SK-N-SH treated with all-trans-retinoic acid at 6 μM for 48 hours (cell line): Measurements from ENCODE around the gene IQSEC1.

Experiments
- ATAC-seq: fragments of 200-7000 bp; cut with Tn5 transposase; 3 replicates; pipeline ENCODE4 v1.9.1; 2020; ENCODE audit warnings: mild to moderate bottlenecking, moderate library complexity
- ARNTL ChIP-seq: fragments of 450-650 bp; formaldehyde crosslinking; IDR thresholded peaks from 2 replicates; pipeline ENCODE4 v1.5.0; 2020; ENCODE audit warnings: low read depth, mild to moderate bottlenecking, moderate library complexity, borderline replicate concordance
- BACH2 ChIP-seq: fragments of 250-450 bp; sonication (Bioruptor Pico); IDR thresholded peaks from 2 replicates; pipeline ENCODE4 v1.9.0; 2021; ENCODE audit warnings: mild to moderate bottlenecking, borderline replicate concordance
- CREB5 ChIP-seq: fragments of 250-450 bp; sonication (Bioruptor Pico); IDR thresholded peaks from 2 replicates; pipeline ENCODE4 v1.5.1; 2020; ENCODE audit warnings: low read depth, mild to moderate bottlenecking, moderate library complexity
- CSDC2 ChIP-seq: fragments of 250-450 bp; sonication (Bioruptor Pico); IDR thresholded peaks from 2 replicates; pipeline ENCODE4 v1.5.0; 2020; ENCODE audit warnings: mild to moderate bottlenecking, moderate library complexity
- ESRRG ChIP-seq: fragments of 250-450 bp; sonication (Bioruptor Pico); IDR thresholded peaks from 2 replicates; pipeline ENCODE4 v1.6.1; 2021; ENCODE audit warnings: mild to moderate bottlenecking
- GLIS3 ChIP-seq: fragments of 250-450 bp; sonication (Bioruptor Pico); IDR thresholded peaks from 2 replicates; pipeline ENCODE4 v1.5.0; 2020; ENCODE audit warnings: mild to moderate bottlenecking, moderate library complexity
- ISL1 ChIP-seq: fragments of 250-450 bp; sonication (Bioruptor Pico); IDR thresholded peaks from 2 replicates; pipeline ENCODE4 v2.1.2; 2022; ENCODE audit warnings: mild to moderate bottlenecking, moderate library complexity
- OSR1 ChIP-seq: fragments of 250-450 bp; sonication (Bioruptor Pico); IDR thresholded peaks from 2 replicates; pipeline ENCODE4 v1.8.0; 2022; ENCODE audit warnings: moderate library complexity, mild to moderate bottlenecking, inconsistent platforms
- PATZ1 ChIP-seq: fragments of 250-450 bp; sonication (Bioruptor Pico); IDR thresholded peaks from 2 replicates; pipeline ENCODE4 v1.8.0; 2020; ENCODE audit warnings: mild to moderate bottlenecking, moderate library complexity, borderline replicate concordance
- PPARA ChIP-seq: fragments of 250-450 bp; sonication (Bioruptor Pico); IDR thresholded peaks from 2 replicates; pipeline ENCODE4 v1.5.0; 2020; ENCODE audit warnings: mild to moderate bottlenecking, borderline replicate concordance
- RARB ChIP-seq: fragments of 250-450 bp; sonication (Bioruptor Pico); IDR thresholded peaks from 2 replicates; pipeline ENCODE4 v1.8.0; 2021; ENCODE audit warnings: mild to moderate bottlenecking, moderate library complexity
- TCF4 ChIP-seq: fragments of 250-450 bp; sonication (Bioruptor Pico); IDR thresholded peaks from 2 replicates; pipeline ENCODE4 v1.8.0; 2021; ENCODE audit warnings: mild to moderate bottlenecking, moderate library complexity, borderline replicate concordance
- TOX ChIP-seq: fragments of 250-450 bp; sonication (Bioruptor Pico); IDR thresholded peaks from 2 replicates; pipeline ENCODE4 v1.8.0; 2021; ENCODE audit warnings: mild to moderate bottlenecking, moderate library complexity, borderline replicate concordance
- ZFP3 ChIP-seq: fragments of 250-450 bp; sonication (Bioruptor Pico); IDR thresholded peaks from 2 replicates; pipeline ENCODE4 v1.5.0; 2020; ENCODE audit warnings: mild to moderate bottlenecking, moderate library complexity
- ZFP30 ChIP-seq: fragments of 450-650 bp; formaldehyde crosslinking; IDR thresholded peaks from 2 replicates; pipeline ENCODE4 v1.5.0; 2022; ENCODE audit warnings: mild to moderate bottlenecking, moderate library complexity
- ZNF565 ChIP-seq: fragments of 450-650 bp; formaldehyde crosslinking; conservative IDR thresholded peaks from 2 replicates; pipeline ENCODE4 v1.5.0; 2020; ENCODE audit warnings: low read depth, mild to moderate bottlenecking, moderate library complexity
- ZNF70 ChIP-seq: fragments of 450-650 bp; formaldehyde crosslinking; IDR thresholded peaks from 2 replicates; pipeline ENCODE4 v1.5.0; 2020; ENCODE audit warnings: mild to moderate bottlenecking, moderate library complexity
- ZNF8 ChIP-seq: fragments of 450-650 bp; formaldehyde crosslinking; IDR thresholded peaks from 2 replicates; pipeline ENCODE4 v1.5.0; 2020; ENCODE audit warnings: mild to moderate bottlenecking, moderate library complexity
- TF ChIP-seq, protein P1 (sequence below): fragments of 250-450 bp; sonication (Bioruptor Pico); IDR thresholded peaks from 2 replicates; pipeline ENCODE4 v1.5.0; 2020; ENCODE audit warnings: mild to moderate bottlenecking, moderate library complexity
- TF ChIP-seq, protein P2 (sequence below): fragments of 250-450 bp; sonication (Bioruptor Pico); IDR thresholded peaks from 2 replicates; pipeline ENCODE4 v1.5.1; 2021; ENCODE audit warnings: mild to moderate bottlenecking, moderate library complexity
- TF ChIP-seq, protein P3 (sequence below): fragments of 250-450 bp; sonication (Bioruptor Pico); IDR thresholded peaks from 2 replicates; pipeline ENCODE4 v1.8.0; 2021; ENCODE audit warnings: low read depth, mild to moderate bottlenecking, moderate library complexity, borderline replicate concordance

IQSEC1 gene

DNA sequence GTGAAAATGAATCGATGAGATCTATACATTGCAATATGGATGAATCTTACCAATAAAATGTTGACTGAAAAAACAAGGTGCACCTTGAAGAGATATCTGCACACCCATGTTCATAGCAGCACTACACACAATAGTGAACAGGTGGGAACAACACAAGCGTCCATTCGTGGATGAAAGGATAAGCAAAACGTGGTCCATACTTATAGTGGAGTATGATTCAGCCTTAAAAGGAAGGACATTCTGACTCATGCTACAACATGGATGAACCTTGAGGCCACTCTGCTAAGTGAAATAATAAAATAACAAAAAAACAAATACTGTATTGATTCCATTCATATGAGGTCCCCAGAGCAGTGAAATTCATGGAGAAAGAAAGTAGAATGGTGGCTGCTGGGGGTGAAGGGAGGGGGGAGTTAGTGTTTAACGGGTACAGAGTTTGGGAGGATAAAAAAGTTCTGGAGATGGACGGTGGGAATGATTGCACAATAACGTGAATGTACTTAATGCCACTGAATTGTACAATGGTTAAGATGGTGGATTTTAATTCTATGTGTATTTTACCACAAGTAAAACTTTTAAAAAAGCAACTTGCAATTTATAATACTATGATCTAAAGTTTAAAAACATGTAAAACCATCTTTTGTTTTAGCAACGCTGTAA lies 35.6 kb downstream of the IQSEC1 start:
- TF ChIP-seq TOX (no peak), TCF4 (no peak), RARB (CRISPR knock-in tag) (no peak), PATZ1 (no peak), ZFP30 (no peak), OSR1 (CRISPR knock-in tag) (no peak), CSDC2 (CRISPR knock-in tag) (no peak), PPARA (CRISPR knock-in tag) (no peak), CREB5 (CRISPR knock-in tag) (no peak), GLIS3 (CRISPR knock-in tag) (no peak)
- TF ChIP-seq, protein P1, sequence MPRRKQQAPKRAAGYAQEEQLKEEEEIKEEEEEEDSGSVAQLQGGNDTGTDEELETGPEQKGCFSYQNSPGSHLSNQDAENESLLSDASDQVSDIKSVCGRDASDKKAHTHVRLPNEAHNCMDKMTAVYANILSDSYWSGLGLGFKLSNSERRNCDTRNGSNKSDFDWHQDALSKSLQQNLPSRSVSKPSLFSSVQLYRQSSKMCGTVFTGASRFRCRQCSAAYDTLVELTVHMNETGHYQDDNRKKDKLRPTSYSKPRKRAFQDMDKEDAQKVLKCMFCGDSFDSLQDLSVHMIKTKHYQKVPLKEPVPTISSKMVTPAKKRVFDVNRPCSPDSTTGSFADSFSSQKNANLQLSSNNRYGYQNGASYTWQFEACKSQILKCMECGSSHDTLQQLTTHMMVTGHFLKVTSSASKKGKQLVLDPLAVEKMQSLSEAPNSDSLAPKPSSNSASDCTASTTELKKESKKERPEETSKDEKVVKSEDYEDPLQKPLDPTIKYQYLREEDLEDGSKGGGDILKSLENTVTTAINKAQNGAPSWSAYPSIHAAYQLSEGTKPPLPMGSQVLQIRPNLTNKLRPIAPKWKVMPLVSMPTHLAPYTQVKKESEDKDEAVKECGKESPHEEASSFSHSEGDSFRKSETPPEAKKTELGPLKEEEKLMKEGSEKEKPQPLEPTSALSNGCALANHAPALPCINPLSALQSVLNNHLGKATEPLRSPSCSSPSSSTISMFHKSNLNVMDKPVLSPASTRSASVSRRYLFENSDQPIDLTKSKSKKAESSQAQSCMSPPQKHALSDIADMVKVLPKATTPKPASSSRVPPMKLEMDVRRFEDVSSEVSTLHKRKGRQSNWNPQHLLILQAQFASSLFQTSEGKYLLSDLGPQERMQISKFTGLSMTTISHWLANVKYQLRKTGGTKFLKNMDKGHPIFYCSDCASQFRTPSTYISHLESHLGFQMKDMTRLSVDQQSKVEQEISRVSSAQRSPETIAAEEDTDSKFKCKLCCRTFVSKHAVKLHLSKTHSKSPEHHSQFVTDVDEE (CRISPR knock-in tag): no peak
- TF ChIP-seq, protein P2, sequence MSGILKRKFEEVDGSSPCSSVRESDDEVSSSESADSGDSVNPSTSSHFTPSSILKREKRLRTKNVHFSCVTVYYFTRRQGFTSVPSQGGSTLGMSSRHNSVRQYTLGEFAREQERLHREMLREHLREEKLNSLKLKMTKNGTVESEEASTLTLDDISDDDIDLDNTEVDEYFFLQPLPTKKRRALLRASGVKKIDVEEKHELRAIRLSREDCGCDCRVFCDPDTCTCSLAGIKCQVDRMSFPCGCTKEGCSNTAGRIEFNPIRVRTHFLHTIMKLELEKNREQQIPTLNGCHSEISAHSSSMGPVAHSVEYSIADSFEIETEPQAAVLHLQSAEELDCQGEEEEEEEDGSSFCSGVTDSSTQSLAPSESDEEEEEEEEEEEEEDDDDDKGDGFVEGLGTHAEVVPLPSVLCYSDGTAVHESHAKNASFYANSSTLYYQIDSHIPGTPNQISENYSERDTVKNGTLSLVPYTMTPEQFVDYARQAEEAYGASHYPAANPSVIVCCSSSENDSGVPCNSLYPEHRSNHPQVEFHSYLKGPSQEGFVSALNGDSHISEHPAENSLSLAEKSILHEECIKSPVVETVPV (CRISPR knock-in tag): no peak
- TF ChIP-seq, protein P3, sequence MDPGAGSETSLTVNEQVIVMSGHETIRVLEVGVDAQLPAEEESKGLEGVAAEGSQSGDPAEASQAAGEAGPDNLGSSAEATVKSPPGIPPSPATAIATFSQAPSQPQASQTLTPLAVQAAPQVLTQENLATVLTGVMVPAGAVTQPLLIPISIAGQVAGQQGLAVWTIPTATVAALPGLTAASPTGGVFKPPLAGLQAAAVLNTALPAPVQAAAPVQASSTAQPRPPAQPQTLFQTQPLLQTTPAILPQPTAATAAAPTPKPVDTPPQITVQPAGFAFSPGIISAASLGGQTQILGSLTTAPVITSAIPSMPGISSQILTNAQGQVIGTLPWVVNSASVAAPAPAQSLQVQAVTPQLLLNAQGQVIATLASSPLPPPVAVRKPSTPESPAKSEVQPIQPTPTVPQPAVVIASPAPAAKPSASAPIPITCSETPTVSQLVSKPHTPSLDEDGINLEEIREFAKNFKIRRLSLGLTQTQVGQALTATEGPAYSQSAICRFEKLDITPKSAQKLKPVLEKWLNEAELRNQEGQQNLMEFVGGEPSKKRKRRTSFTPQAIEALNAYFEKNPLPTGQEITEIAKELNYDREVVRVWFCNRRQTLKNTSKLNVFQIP: no peak
- no peak for ATAC-seq

GRCh38 chr3:13034861-13035260 lies 38.4 kb downstream of the IQSEC1 start:
- TF ChIP-seq ZNF8 (CRISPR knock-in tag) (no peak), TCF4 (no peak), ZFP30 (no peak), BACH2 (CRISPR knock-in tag) (no peak), ZNF70 (CRISPR knock-in tag) (no peak), CSDC2 (CRISPR knock-in tag) (no peak), ZFP3 (CRISPR knock-in tag) (no peak), ESRRG (CRISPR knock-in tag) (no peak), ARNTL (CRISPR knock-in tag) (no peak), RARB (CRISPR knock-in tag) (no peak), CREB5 (CRISPR knock-in tag) (no peak), TOX (no peak), ZNF565 (no peak), ISL1 (CRISPR knock-in tag) (no peak)
- TF ChIP-seq, protein P3: no peak
- TF ChIP-seq, protein P1 (CRISPR knock-in tag): no peak
- TF ChIP-seq, protein P2 (CRISPR knock-in tag): no peak
- no peak for ATAC-seq
